Dermis blood vessel endothelial cell (primary cell): ENCODE results near the gene SZT2. TPM values are rescaled to one million over a fixed set of nuclear protein-coding genes. Genes with fewer than 3 reads are reported as not detected.
"Not testable (repeated sequence)": the region's sequence is repeated elsewhere in the genome, so short reads cannot be mapped to it uniquely, and the experiment has no call there.

Experiments used
- DNase-seq: peaks from one replicate; pipeline ENCODE4 v3.0.0; 2010
- total RNA-seq: library from RNA; depleted of rRNA; stranded (reverse); fragments of >200 nt; gene quantifications from 2 replicates; pipeline ENCODE4 v1.2.3, GENCODE V29; 2014

SZT2 gene
- total RNA-seq, 1 donor from 2014 or later = 24.8 TPM

- DNase-seq = not testable (repeated sequence)
Measured at GRCh38 chr1:43458379-43458778, 68.7 kb downstream of the SZT2 start.

- no peak for DNase-seq
Measured at GRCh38 chr1:43460988-43461693, 71.4 kb downstream of the SZT2 start.

GRCh38 chr1:43463479-43463878 lies 73.8 kb downstream of the SZT2 start:
- no peak for DNase-seq

GRCh38 chr1:43464681-43465504 lies 75.2 kb downstream of the SZT2 start:
- DNase-seq = no peak

- no peak for DNase-seq
Measured at GRCh38 chr1:43465505-43466067, 75.9 kb downstream of the SZT2 start.

- peak; percentile 70 for DNase-seq
Measured at GRCh38 chr1:43466403-43466802, 76.7 kb downstream of the SZT2 start.

GRCh38 chr1:43468414-43468813 lies 78.7 kb downstream of the SZT2 start:
- DNase-seq = no peak

- DNase-seq = no peak
Measured at GRCh38 chr1:43469932-43470331, 80.2 kb downstream of the SZT2 start.

GRCh38 chr1:43472087-43472462 lies 82.4 kb downstream of the SZT2 start:
- peak; percentile 72 for DNase-seq

GRCh38 chr1:43472463-43473151 lies 82.9 kb downstream of the SZT2 start:
- DNase-seq = peak; percentile 98

- DNase-seq = no peak
Measured at GRCh38 chr1:43473463-43473862, 83.8 kb downstream of the SZT2 start.

- peak; percentile 86 for DNase-seq
Measured at GRCh38 chr1:43475611-43476401, 86.1 kb downstream of the SZT2 start.

GRCh38 chr1:43477716-43478115 lies 88.0 kb downstream of the SZT2 start:
- no peak for DNase-seq

GRCh38 chr1:43479414-43479813 lies 89.7 kb downstream of the SZT2 start:
- no peak for DNase-seq

GRCh38 chr1:43481491-43481890 lies 91.8 kb downstream of the SZT2 start:
- no peak for DNase-seq

- DNase-seq = no peak
Measured at GRCh38 chr1:43482215-43482614, 92.5 kb downstream of the SZT2 start.

- no peak for DNase-seq
Measured at GRCh38 chr1:43484367-43484766, 94.7 kb downstream of the SZT2 start.

GRCh38 chr1:43488165-43488564 lies 98.5 kb downstream of the SZT2 start:
- DNase-seq = no peak

- no peak for DNase-seq
Measured at GRCh38 chr1:43491061-43491460, 101.4 kb downstream of the SZT2 start.

- DNase-seq = peak; percentile 72
Measured at GRCh38 chr1:43492826-43493225, 103.1 kb downstream of the SZT2 start.

- DNase-seq = no peak
Measured at GRCh38 chr1:43493661-43494450, 104.2 kb downstream of the SZT2 start.
